ENCODE data around the gene G3BP2. TPM values are rescaled to one million over a fixed set of nuclear protein-coding genes. Genes with fewer than 3 reads are reported as not detected.

G3BP2 gene
- total RNA-seq, 1 experiment from 2014 or later, result 187 TPM

DNA sequence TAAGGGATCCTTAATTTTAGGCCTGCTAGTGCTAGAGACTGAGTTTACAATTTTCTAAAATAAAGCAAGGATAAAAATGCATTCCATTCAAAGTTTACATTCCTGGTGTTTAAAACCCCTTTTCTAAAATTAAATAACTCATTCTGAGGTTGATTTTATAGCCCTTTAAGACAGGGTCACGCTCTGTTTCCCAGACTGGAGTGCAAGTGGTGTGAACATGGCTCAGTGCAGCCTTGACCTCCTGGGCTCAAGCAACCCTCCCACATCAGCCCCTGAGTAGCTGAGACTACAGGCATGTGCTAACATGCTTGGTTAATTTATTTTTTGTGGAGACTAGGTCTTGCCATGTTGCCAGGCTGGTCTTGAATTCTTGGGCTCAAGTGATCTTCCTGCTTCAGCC is 36.0 kb downstream of the G3BP2 start:
- H3K4me3 ChIP-seq (ENCODE audit: low read depth, low read length), result no peak overlapping the region
- H3K9me3 ChIP-seq, result no peaks in the 10 kb centered on the region
- no peak for DNase-seq
- Mint-ChIP-seq H3K9me3 (ENCODE audit: unreplicated experiment) (no peaks in the 10 kb centered on the region), H3K27ac (ENCODE audit: unreplicated experiment) (no peak overlapping the region), H3K4me1 (ENCODE audit: low read depth, unreplicated experiment) (no peaks in the 10 kb centered on the region), H3K27me3 (ENCODE audit: insufficient read depth, unreplicated experiment) (no peaks in the 10 kb centered on the region), H3K4me3 (ENCODE audit: unreplicated experiment) (no peak overlapping the region), H3K36me3 (ENCODE audit: insufficient read depth, unreplicated experiment) (peaks cover 21% of the 10 kb centered on the region)
- BruUV-seq (replicated peaks), result no TSS peak
- intact Hi-C loops (cut with micrococcal nuclease; ENCODE audit: unreplicated experiment), result no loop called here
- ChIA-PET CTCF (no interaction called here), POLR2A (no interaction called here)
- TF ChIP-seq, protein P1, sequence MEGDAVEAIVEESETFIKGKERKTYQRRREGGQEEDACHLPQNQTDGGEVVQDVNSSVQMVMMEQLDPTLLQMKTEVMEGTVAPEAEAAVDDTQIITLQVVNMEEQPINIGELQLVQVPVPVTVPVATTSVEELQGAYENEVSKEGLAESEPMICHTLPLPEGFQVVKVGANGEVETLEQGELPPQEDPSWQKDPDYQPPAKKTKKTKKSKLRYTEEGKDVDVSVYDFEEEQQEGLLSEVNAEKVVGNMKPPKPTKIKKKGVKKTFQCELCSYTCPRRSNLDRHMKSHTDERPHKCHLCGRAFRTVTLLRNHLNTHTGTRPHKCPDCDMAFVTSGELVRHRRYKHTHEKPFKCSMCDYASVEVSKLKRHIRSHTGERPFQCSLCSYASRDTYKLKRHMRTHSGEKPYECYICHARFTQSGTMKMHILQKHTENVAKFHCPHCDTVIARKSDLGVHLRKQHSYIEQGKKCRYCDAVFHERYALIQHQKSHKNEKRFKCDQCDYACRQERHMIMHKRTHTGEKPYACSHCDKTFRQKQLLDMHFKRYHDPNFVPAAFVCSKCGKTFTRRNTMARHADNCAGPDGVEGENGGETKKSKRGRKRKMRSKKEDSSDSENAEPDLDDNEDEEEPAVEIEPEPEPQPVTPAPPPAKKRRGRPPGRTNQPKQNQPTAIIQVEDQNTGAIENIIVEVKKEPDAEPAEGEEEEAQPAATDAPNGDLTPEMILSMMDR (IDR thresholded peaks at IDR 0.05; ENCODE audit: insufficient read depth in 1 of 2, low read depth in 1 of 2, low read length in 1 of 2, severe bottlenecking in 1 of 2, unreplicated experiment in 1 of 2), result no peak
- no peaks in the 10 kb centered on the region for H3K4me1 ChIP-seq
- no peaks in the 10 kb centered on the region for H3K36me3 ChIP-seq (ENCODE audit: control insufficient read depth, insufficient read depth, low read length)
- H3K27me3 ChIP-seq (replicated peaks; ENCODE audit: control insufficient read depth, insufficient read depth, low read length), result no peaks in the 10 kb centered on the region

DNA sequence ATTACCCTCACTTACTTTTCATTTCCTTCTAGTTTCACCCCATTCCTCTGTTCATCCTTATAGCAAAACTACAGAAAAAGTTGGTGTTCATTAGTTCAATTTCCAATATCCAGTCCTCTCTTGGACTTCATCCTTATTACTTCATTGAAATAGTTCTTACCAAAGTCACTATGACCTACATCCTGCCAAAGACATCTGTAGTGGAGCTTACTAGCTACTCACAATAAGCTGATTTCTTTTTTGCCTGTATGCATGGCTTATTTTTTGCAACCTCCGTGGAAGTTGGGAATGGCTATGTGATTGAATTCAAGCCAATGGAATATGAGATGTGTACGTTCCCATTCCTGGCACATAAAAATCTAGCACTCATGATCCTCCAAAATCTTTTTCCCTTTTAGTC is 38.3 kb downstream of the G3BP2 start:
- intact Hi-C loops (cut with micrococcal nuclease; ENCODE audit: unreplicated experiment), result no loop called here
- ChIA-PET POLR2A (no interaction called here), CTCF (no interaction called here)
- Histone ChIP-seq H3K36me3 (ENCODE audit: control insufficient read depth, insufficient read depth, low read length) (no peaks in the 10 kb centered on the region), H3K4me1 (no peaks in the 10 kb centered on the region), H3K9me3 (no peaks in the 10 kb centered on the region), H3K27me3 (replicated peaks; ENCODE audit: control insufficient read depth, insufficient read depth, low read length) (no peaks in the 10 kb centered on the region), H3K4me3 (ENCODE audit: low read depth, low read length) (no peak overlapping the region)
- DNase-seq, result no peak
- Mint-ChIP-seq H3K9me3 (ENCODE audit: unreplicated experiment) (no peaks in the 10 kb centered on the region), H3K4me1 (ENCODE audit: low read depth, unreplicated experiment) (peaks cover 8% of the 10 kb centered on the region), H3K27ac (ENCODE audit: unreplicated experiment) (no peak overlapping the region), H3K27me3 (ENCODE audit: insufficient read depth, unreplicated experiment) (no peaks in the 10 kb centered on the region), H3K4me3 (ENCODE audit: unreplicated experiment) (no peak overlapping the region), H3K36me3 (ENCODE audit: insufficient read depth, unreplicated experiment) (peaks cover 17% of the 10 kb centered on the region)
- no TSS peak for BruUV-seq (replicated peaks)
- TF ChIP-seq, protein P1 (IDR thresholded peaks at IDR 0.05; ENCODE audit: insufficient read depth in 1 of 2, low read depth in 1 of 2, low read length in 1 of 2, severe bottlenecking in 1 of 2, unreplicated experiment in 1 of 2), result no peak

DNA sequence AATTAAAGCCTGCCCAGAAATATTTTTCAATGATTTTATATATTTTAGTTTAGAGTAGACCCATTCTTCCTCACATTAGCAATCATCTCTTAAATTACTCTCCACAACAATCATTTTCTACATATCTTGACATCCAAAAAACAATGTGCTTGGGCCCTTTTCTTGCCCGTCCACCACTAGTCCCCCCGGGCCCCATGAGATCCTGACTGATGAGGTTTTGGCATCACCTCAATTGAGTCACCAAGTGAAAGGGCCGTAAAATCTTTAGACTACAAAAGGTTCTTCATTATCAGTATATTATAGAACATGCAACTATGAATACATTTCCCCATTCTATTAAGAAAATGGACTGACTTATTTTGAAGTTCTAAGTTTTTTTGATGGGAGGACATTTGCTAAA is 38.9 kb downstream of the G3BP2 start:
- BruUV-seq (replicated peaks), result no TSS peak
- H3K9me3 ChIP-seq, result no peaks in the 10 kb centered on the region
- H3K4me3 ChIP-seq (ENCODE audit: low read depth, low read length), result no peak overlapping the region
- H3K4me3 Mint-ChIP-seq (ENCODE audit: unreplicated experiment), result no peak overlapping the region
- TF ChIP-seq, protein P1 (IDR thresholded peaks at IDR 0.05; ENCODE audit: insufficient read depth in 1 of 2, low read depth in 1 of 2, low read length in 1 of 2, severe bottlenecking in 1 of 2, unreplicated experiment in 1 of 2), result no peak
- H3K27me3 ChIP-seq (replicated peaks; ENCODE audit: control insufficient read depth, insufficient read depth, low read length), result no peaks in the 10 kb centered on the region
- H3K36me3 Mint-ChIP-seq (ENCODE audit: insufficient read depth, unreplicated experiment), result peaks cover 11% of the 10 kb centered on the region
- no peak for DNase-seq
- no peaks in the 10 kb centered on the region for H3K36me3 ChIP-seq (ENCODE audit: control insufficient read depth, insufficient read depth, low read length)
- ChIA-PET POLR2A (no interaction called here), CTCF (no interaction called here)
- intact Hi-C loops (cut with micrococcal nuclease; ENCODE audit: unreplicated experiment), result no loop called here
- no peaks in the 10 kb centered on the region for H3K27me3 Mint-ChIP-seq (ENCODE audit: insufficient read depth, unreplicated experiment)
- peaks cover 8% of the 10 kb centered on the region for H3K4me1 Mint-ChIP-seq (ENCODE audit: low read depth, unreplicated experiment)
- no peaks in the 10 kb centered on the region for H3K4me1 ChIP-seq
- no peaks in the 10 kb centered on the region for H3K9me3 Mint-ChIP-seq (ENCODE audit: unreplicated experiment)
- H3K27ac Mint-ChIP-seq (ENCODE audit: unreplicated experiment), result no peak overlapping the region

All from Caco-2 (cell line).